Globus pallidus (tissue), 1 donor: Measurements from ENCODE around the gene EFHD2.
"Not testable (repeated sequence)": the region's sequence is repeated elsewhere in the genome, so short reads cannot be mapped to it uniquely, and the experiment has no call there.

Experiments used
- DNase-seq: peaks from one replicate; pipeline ENCODE4 v3.0.0-alpha.2; 2015; ENCODE audit warnings: low spot score

EFHD2 gene

GRCh38 chr1:15388201-15388880, 21.3 kb upstream of the EFHD2 start:
- DNase-seq, result no peak

GRCh38 chr1:15389828-15390227, 19.9 kb upstream of the EFHD2 start:
- not testable (repeated sequence) for DNase-seq

GRCh38 chr1:15390667-15391066, 19.0 kb upstream of the EFHD2 start:
- DNase-seq, result no peak

- DNase-seq, result no peak
Measured at GRCh38 chr1:15391366-15391765, 18.3 kb upstream of the EFHD2 start.

- no peak for DNase-seq
Measured at GRCh38 chr1:15393475-15394257, 16.0 kb upstream of the EFHD2 start.

GRCh38 chr1:15394258-15394690, 15.4 kb upstream of the EFHD2 start:
- no peak for DNase-seq

GRCh38 chr1:15397236-15397635, 12.5 kb upstream of the EFHD2 start:
- no peak for DNase-seq

GRCh38 chr1:15399710-15400109, 10.0 kb upstream of the EFHD2 start:
- no peak for DNase-seq

- no peak for DNase-seq
Measured at GRCh38 chr1:15400627-15401026, 9.1 kb upstream of the EFHD2 start.

GRCh38 chr1:15401391-15402055, 8.2 kb upstream of the EFHD2 start:
- DNase-seq, result no peak

- DNase-seq, result no peak
Measured at GRCh38 chr1:15402809-15403450, 6.8 kb upstream of the EFHD2 start.

GRCh38 chr1:15403962-15404580, 5.6 kb upstream of the EFHD2 start:
- DNase-seq, result no peak

- DNase-seq, result no peak
Measured at GRCh38 chr1:15405106-15405850, 4.4 kb upstream of the EFHD2 start.

- no peak for DNase-seq
Measured at GRCh38 chr1:15406614-15407559, 2.8 kb upstream of the EFHD2 start.

- no peak for DNase-seq
Measured at GRCh38 chr1:15407580-15407979, 2.1 kb upstream of the EFHD2 start.

GRCh38 chr1:15408890-15409387, 749 bp upstream of the EFHD2 start:
- no peak for DNase-seq

- DNase-seq, result no peak
Measured at GRCh38 chr1:15410223-15410883, 665 bp downstream of the EFHD2 start.

- no peak for DNase-seq
Measured at GRCh38 chr1:15410884-15411245, 1.2 kb downstream of the EFHD2 start.

GRCh38 chr1:15411593-15412137, 2.0 kb downstream of the EFHD2 start:
- peak; percentile 46 for DNase-seq
